HS-5 (cell line): ENCODE data around the gene DUOX1.

Experiments
- DNase-seq: peaks from one replicate; pipeline ENCODE4 v3.0.0-alpha.2; 2012; ENCODE audit warnings: low read depth

The DUOX1 gene

GRCh38 chr15:45143946-45144345, 14.2 kb downstream of the DUOX1 start:
- DNase-seq, result no peak

GRCh38 chr15:45144775-45145174, 15.0 kb downstream of the DUOX1 start:
- no peak for DNase-seq

DNA sequence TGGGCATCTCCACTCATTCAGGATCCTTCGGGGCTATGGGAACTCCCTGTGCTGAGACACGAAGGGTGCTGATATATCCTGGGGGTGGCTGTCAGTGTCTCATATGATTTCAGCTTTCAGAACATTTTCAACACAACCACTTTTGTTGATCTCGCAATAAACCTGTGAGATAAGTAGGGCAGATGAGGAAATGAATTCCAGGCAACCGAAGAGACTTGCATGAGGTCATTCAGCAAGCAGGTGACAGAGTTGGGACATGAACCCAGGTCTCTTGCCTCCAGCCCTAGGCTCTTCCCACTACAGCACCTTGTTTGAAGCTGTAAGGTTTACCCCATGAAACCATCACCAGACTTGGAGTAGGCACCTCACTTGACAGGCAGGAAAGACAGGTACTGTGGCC, 16.6 kb downstream of the DUOX1 start:
- no peak for DNase-seq

GRCh38 chr15:45147606-45148005, 17.8 kb downstream of the DUOX1 start:
- DNase-seq, result no peak

DNA sequence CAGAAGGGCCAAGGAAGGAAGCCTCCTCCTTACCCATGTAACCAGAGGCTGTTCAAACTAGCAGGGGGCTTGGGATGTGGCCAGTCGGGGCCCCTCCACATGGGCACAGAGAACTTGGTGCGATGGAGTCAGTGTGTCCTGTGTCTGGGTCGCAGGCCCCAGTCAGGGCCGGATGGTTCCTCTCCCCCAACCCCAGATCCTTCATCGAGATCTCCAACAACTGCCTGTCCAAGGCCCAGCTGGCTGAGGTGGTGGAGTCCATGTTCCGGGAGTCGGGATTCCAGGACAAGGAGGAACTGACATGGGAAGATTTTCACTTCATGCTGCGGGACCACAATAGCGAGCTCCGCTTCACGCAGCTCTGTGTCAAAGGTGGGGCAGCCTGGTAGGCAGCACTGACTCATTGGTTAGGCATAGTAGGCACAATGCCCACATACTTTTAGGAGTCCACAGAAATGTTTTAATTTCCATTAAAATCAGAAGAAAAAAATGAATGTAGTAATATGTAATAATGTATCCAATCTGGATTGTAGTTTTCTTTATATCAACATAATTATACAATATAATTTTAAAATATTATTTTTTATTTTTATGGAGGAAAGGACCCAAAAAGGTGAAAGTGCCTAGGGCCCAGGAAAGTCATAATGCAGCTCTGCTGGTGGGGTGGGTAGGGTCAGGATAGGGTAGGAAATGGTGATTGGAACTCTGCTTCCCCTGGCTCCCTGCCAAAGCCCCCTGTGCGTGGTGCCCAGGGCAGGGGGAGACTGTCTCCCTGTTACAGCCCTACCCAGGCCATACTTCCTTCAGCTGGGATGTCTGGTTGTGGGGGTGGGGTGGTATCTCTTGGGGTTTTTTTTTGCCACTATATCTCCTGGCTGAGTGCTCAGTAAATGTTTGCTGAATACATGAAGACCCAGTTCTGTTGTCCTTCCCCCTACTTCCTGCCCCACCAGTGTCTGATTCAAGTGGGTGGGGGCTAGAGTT, 18.6 kb downstream of the DUOX1 start:
- no peak for DNase-seq

DNA sequence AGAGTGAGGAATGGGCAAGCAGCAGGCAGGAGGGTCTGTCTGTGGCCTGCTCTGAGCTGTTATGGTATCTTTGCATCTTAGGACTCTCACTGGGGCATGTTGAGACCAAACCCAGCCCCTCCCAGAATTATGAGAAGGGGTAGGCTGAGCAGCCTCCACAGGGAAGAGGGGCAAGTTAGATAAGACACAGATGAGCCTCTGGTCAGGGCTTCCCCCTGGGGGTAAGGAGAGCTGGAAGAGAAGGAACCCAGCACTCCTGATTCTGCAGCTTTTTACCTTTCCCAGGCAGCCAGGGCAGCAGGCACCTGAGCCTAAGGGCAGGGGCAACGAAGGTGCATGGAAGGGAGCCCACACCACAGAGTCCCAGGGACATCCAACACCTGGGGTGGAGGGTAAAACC, 19.3 kb downstream of the DUOX1 start:
- no peak for DNase-seq

GRCh38 chr15:45150481-45150880, 20.7 kb downstream of the DUOX1 start:
- no peak for DNase-seq

DNA sequence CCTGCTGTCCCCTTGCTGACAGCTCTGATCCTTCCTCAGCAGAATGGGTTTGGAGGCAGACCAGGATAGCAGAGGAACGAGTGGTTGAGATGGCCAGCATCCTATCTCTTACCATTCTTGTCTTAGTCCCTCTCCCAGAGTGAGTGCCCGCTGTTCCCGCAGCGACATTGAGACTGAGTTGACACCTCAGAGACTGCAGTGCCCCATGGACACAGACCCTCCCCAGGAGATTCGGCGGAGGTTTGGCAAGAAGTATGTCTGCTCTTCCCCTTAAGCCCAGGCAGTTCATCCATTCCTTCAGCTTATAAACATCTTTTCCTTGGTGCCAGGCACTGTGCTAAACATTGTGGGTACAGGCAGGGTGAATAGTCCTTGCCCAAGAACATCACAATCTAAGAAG, 21.2 kb downstream of the DUOX1 start:
- DNase-seq, result no peak

- no peak for DNase-seq
Observed at GRCh38 chr15:45151998-45152828, 22.4 kb downstream of the DUOX1 start.

DNA sequence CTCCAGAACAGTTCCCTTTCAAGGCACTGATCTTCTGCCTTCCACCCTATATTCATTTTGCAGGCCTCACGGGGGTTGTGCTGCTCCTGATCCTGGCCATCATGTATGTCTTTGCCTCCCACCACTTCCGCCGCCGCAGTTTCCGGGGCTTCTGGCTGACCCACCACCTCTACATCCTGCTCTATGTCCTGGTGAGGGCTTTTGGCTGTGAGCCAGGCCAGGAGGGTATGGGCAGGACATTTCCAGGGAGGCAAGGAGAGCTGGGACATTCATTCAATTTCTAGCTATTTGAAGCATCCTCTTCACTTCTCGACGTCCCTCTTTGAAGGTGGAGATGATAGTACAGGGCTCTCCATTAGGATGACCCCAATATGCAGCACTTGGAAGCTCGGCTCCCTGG, 25.9 kb downstream of the DUOX1 start:
- no peak for DNase-seq

GRCh38 chr15:45156744-45157455, 27.1 kb downstream of the DUOX1 start:
- DNase-seq, result peak; percentile 50

DNA sequence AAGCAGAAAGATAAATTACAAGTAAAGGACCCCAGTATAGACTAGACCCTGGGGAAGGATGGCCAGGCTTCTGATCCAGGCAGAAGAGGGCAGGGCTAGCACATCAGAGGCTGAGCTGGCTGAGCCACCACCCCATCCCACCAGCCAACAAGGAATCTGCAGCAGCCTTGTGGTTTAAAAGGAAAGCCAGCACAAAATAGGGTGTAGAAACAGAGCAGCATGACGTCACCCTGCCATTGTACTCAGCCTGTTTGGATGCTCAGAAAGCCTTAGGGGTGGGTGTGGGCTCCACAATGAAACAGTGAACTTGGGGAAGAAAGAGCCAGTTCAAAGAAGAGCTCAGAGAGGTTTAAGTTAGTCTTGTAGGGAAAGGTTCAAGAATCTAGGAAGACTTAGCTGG, 28.2 kb downstream of the DUOX1 start:
- DNase-seq, result peak; percentile 60

- DNase-seq, result no peak
Observed at GRCh38 chr15:45161666-45162065, 31.9 kb downstream of the DUOX1 start.

- DNase-seq, result peak; percentile 67
Observed at GRCh38 chr15:45162771-45163507, 33.1 kb downstream of the DUOX1 start.

DNA sequence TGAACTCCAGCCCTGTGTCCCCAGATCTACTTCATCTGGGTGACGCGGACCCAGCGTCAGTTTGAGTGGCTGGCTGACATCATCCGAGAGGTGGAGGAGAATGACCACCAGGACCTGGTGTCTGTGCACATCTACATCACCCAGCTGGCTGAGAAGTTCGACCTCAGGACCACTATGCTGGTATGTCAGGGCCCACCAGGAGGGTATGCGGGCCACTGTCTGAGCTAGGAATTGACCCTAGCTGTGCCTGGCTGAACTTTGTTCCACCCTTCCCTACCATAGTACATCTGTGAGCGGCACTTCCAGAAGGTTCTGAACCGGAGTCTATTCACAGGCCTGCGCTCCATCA, 33.7 kb downstream of the DUOX1 start:
- DNase-seq, result no peak

DNA sequence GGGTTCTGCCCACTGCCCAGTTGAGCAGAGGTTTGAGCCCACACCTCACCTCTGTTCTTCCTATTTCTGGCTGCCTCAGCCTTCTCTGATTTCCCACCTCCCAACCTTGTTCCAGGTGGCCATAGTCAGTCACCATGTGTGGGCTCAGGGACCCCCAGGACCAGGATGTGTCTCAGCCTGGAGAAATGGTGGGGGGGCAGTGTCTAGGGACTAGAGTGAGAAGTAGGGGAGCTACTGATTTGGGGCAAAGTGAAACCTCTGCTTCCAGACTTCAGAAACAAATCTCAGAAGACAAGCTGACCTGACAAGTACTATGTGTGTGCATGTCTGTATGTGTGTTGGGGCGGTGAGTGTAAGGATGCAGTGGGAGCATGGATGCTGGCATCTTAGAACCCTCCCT, 35.1 kb downstream of the DUOX1 start:
- no peak for DNase-seq

- DNase-seq, result no peak
Observed at GRCh38 chr15:45165536-45165935, 35.7 kb downstream of the DUOX1 start.

GRCh38 chr15:45166834-45167630, 37.2 kb downstream of the DUOX1 start:
- peak; percentile 54 for DNase-seq

- no peak for DNase-seq
Observed at GRCh38 chr15:45167631-45168205, 37.9 kb downstream of the DUOX1 start.

GRCh38 chr15:45168286-45168685, 38.5 kb downstream of the DUOX1 start:
- no peak for DNase-seq
